Activated CD4-positive, alpha-beta T cell treated with anti-CD3 and anti-CD28 coated beads for 36 hours (primary cell): ENCODE results near the gene WDTC1. TPM values are rescaled to one million over a fixed set of nuclear protein-coding genes. Genes with fewer than 3 reads are reported as not detected.

Source experiments
- ATAC-seq: fragments of 200-7000 bp; cut with Tn5 transposase; one replicate; pipeline ENCODE4 v1.10.0; 2021; ENCODE audit warnings: mild to moderate bottlenecking, moderate library complexity
- CTCF ChIA-PET: fragments of 350-600 bp; sonication (Branson Sonifier 250); formaldehyde crosslinking; loops from one replicate; lab custom pipeline; 2021; ENCODE audit warnings: antibody characterized with exemption; lab: Charles Lee
- POLR2A ChIA-PET: fragments of 350-600 bp; sonication (Branson Sonifier 250); formaldehyde crosslinking; loops from one replicate; lab custom pipeline; 2021; ENCODE audit warnings: antibody characterized with exemption, inconsistent platforms; lab: Charles Lee
- DNase-seq: peaks from one replicate; pipeline ENCODE4 v3.0.0-alpha.2; 2020
- H3K27ac Mint-ChIP-seq: one replicate; pipeline ENCODE4 v1.8.0; 2021; ENCODE audit warnings: mixed read lengths
- H3K27me3 Mint-ChIP-seq: one replicate; pipeline ENCODE4 v1.8.0; 2021; ENCODE audit warnings: mixed read lengths
- H3K36me3 Mint-ChIP-seq: one replicate; pipeline ENCODE4 v1.8.0; 2021; ENCODE audit warnings: low read depth, mixed read lengths
- H3K4me1 Mint-ChIP-seq: one replicate; pipeline ENCODE4 v1.8.0; 2021; ENCODE audit warnings: mixed read lengths
- H3K4me3 Mint-ChIP-seq: one replicate; pipeline ENCODE4 v1.8.0; 2021; ENCODE audit warnings: mild to moderate bottlenecking, moderate library complexity, mixed read lengths
- H3K9me3 Mint-ChIP-seq: one replicate; pipeline ENCODE4 v1.8.0; 2021; ENCODE audit warnings: low read depth, mixed read lengths
- intact Hi-C, 2 experiments: fragments of 100-400 bp; cut with DNase I in 1 of 2; cut with micrococcal nuclease in 1 of 2; formaldehyde crosslinking; loops; one replicate each; pipeline versions ENCODE4 v1.14.2 to v1.15.1; 2022 to 2024; cut with DNase I, micrococcal nuclease
- total RNA-seq, 2 experiments: library from RNA; stranded (reverse); gene quantifications; one replicate each; pipeline ENCODE4 v1.2.3, GENCODE V29; 2021

The WDTC1 gene
- total RNA-seq, 2 experiments from 2014 or later: 19.3 to 21.9 TPM

DNA sequence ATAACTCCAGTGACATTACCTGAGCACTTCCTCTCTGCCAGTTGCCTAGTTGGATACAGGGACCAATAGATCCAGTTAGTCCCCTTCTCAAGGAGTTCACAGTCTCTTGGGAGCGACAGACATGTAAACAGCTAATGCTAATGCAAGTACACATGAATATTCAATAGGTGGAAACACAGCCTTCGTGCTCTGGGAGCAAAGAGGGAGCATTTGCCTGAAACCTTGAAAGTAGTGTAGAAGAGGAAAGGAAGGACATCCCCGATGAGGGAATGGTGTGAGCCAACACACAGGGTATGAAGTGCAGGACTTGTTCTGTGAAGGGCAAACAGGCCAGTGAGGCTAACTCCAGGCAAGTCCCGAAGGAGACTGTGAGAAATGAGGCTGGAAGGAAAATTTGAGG is 83.7 kb downstream of the WDTC1 start:
- no peaks in the 10 kb centered on the region for H3K9me3 Mint-ChIP-seq
- H3K27me3 Mint-ChIP-seq: no peaks in the 10 kb centered on the region
- peaks cover 7% of the 10 kb centered on the region for H3K36me3 Mint-ChIP-seq
- H3K4me1 Mint-ChIP-seq: peaks cover 6% of the 10 kb centered on the region
- intact Hi-C loops: no loop called here
- H3K27ac Mint-ChIP-seq: no peak overlapping the region
- ChIA-PET POLR2A (interaction anchor here (0.7 kb wide), 2 partner anchors 238 to 657 kb away, joined by 3 to 4 read pairs; no protein-coding TSS in a partner anchor), CTCF (interaction anchor here (0.6 to 1.9 kb wide), 3 partner anchors 18 to 416 kb away, joined by 3 to 7 read pairs (median 3); no protein-coding TSS in a partner anchor)
- H3K4me3 Mint-ChIP-seq: no peak overlapping the region
- ATAC-seq (no peak), DNase-seq (no peak)

- Mint-ChIP-seq H3K9me3 (no peaks in the 10 kb centered on the region), H3K4me1 (peaks cover 10% of the 10 kb centered on the region), H3K4me3 (no peak overlapping the region), H3K27me3 (no peaks in the 10 kb centered on the region), H3K27ac (no peak overlapping the region), H3K36me3 (peaks cover 7% of the 10 kb centered on the region)
- no peak for ATAC-seq
- CTCF ChIA-PET: interaction anchor here (0.6 to 1.2 kb wide), 5 partner anchors 18 to 748 kb away, joined by 3 to 4 read pairs (median 3); partner anchors contain the start of gene SYTL1
- POLR2A ChIA-PET: interaction anchor here (0.7 kb wide), 1 partner anchor 238 kb away, joined by 4 read pairs; no protein-coding TSS in a partner anchor
- DNase-seq: no peak
- intact Hi-C loops: no loop called here
Measured at GRCh38 chr1:27318596-27318995, 84.2 kb downstream of the WDTC1 start.

DNA sequence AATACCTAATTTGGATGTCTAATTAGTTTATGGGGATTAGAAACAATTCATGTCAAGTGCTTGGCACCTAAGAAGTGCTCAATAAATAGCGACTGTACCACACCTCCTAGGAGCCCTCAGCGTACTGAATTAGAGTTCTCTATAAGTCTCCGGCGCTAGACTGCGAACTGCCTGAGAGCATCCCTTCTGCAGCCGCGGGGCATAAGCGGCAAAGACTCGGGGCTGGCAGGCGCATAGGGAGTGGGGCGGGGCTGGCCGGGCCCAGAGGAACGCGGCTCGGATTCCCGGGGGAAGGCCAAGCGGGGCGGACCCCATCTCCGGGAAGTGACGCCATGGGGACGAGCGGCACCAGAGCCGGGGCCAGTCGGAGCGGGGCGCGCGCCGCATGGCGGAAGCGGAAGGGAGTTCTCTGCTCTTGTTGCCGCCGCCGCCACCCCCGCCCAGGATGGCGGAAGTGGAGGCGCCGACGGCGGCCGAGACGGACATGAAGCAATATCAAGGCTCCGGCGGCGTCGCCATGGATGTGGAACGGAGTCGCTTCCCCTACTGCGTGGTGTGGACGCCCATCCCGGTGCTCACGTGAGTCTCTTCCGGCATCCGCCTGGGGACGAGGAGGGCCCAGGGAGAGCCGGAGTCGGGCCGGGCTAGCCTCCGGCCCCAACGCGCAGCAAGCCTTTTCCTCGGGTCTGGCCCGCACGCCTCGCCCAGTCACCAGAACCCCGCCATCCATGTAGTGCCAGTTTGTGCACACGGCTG is 87.6 kb downstream of the WDTC1 start, which contains the start of gene TMEM222:
TSS of gene TMEM222 (plus strand) at position 351 of the 756 bp plus-strand sequence. CDS start at position 386, 35 bp downstream.
- POLR2A ChIA-PET: no interaction called here
- ATAC-seq: peak; percentile 98
- CTCF ChIA-PET: interaction anchor here (1.0 to 2.7 kb wide), 5 partner anchors 11 to 73 kb away, joined by 3 to 23 read pairs (median 8); no protein-coding TSS in a partner anchor

GRCh38 chr1:27322569-27323240 is 88.3 kb downstream of the WDTC1 start:
- ChIA-PET POLR2A (interaction anchor here (0.6 to 0.7 kb wide), 2 partner anchors 24 to 336 kb away, joined by 3 to 9 read pairs; no protein-coding TSS in a partner anchor), CTCF (interaction anchor here (0.7 to 2.7 kb wide), 10 partner anchors 9 to 275 kb away, joined by 3 to 23 read pairs (median 6); partner anchors contain the start of gene GPR3)
- ATAC-seq (no peak), DNase-seq (no peak)
- H3K27ac Mint-ChIP-seq: peak overlapping the region; percentile 90
- H3K27me3 Mint-ChIP-seq: no peaks in the 10 kb centered on the region
- H3K9me3 Mint-ChIP-seq: no peaks in the 10 kb centered on the region
- peak overlapping the region; percentile 94 for H3K4me3 Mint-ChIP-seq
- intact Hi-C loops: loop anchor here (1.0 to 10.0 kb wide), 14 partner anchors 18 to 1320 kb away; partner anchors contain the start of genes AHDC1 (in 2 of the 2), FAM76A (in 1 of the 2), GPR3 (in 1 of the 2) and MAP3K6 (in 1 of the 2)
- H3K4me1 Mint-ChIP-seq: peaks cover 44% of the 10 kb centered on the region
- H3K36me3 Mint-ChIP-seq: peaks cover 29% of the 10 kb centered on the region

More for the DNA sequence above, 87.6 kb downstream of the WDTC1 start, which contains the start of gene TMEM222:
- H3K9me3 Mint-ChIP-seq: no peaks in the 10 kb centered on the region
- peak within 1 kb of the TSS; percentile 94 for H3K4me3 Mint-ChIP-seq
- intact Hi-C loops: loop anchor here (1.0 to 10.0 kb wide), 14 partner anchors 19 to 1320 kb away; partner anchors contain the start of genes AHDC1 (in 2 of the 2), FAM76A (in 1 of the 2), GPR3 (in 1 of the 2) and MAP3K6 (in 1 of the 2)
- DNase-seq: peak; percentile 99
- no peaks in the 10 kb centered on the region for H3K27me3 Mint-ChIP-seq
- H3K4me1 Mint-ChIP-seq: peaks cover 41% of the 10 kb centered on the region
- H3K36me3 Mint-ChIP-seq: peaks cover 27% of the 10 kb centered on the region
- peak within 1 kb of the TSS; percentile 90 for H3K27ac Mint-ChIP-seq

DNA sequence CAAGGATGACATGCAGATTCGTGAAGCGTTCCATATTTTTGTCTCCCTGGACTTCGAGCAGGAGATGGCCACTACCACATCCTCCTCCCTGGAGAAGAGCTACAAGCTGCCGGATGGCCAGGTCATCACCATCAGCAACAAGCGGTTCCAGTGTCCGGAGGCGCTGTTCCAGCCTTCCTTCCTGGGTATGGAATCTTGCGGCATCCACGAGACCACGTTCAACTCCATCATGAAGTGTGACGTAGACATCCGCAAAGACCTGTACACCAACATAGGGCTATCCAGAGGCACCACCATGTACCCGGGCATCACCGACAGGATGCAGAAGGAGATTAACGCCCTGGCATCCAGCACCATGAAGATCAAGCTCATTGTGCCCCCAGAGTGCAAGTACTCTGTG is 90.9 kb downstream of the WDTC1 start:
- Mint-ChIP-seq H3K36me3 (peaks cover 36% of the 10 kb centered on the region), H3K4me1 (peaks cover 60% of the 10 kb centered on the region), H3K4me3 (no peak overlapping the region), H3K27ac (peak overlapping the region; percentile 25), H3K27me3 (no peaks in the 10 kb centered on the region), H3K9me3 (no peaks in the 10 kb centered on the region)
- no peak for ATAC-seq
- POLR2A ChIA-PET: no interaction called here
- intact Hi-C loops: loop anchor here in 1 of 2 experiments (10.0 kb wide), 1 partner anchor 280 kb away; the partner anchor contains the start of gene AHDC1
- DNase-seq: no peak
- CTCF ChIA-PET: interaction anchor here (1.1 to 1.5 kb wide), 2 partner anchors 66 to 279 kb away, joined by 6 to 7 read pairs; no protein-coding TSS in a partner anchor

- peaks cover 63% of the 10 kb centered on the region for H3K4me1 Mint-ChIP-seq
- no peaks in the 10 kb centered on the region for H3K27me3 Mint-ChIP-seq
Measured at GRCh38 chr1:27327964-27328363, 93.5 kb downstream of the WDTC1 start.

GRCh38 chr1:27330786-27331185 is 96.4 kb downstream of the WDTC1 start:
- H3K27me3 Mint-ChIP-seq: no peaks in the 10 kb centered on the region
- intact Hi-C loops: no loop called here
- no peak for DNase-seq
- H3K4me1 Mint-ChIP-seq: peaks cover 41% of the 10 kb centered on the region
- ChIA-PET CTCF (no interaction called here), POLR2A (no interaction called here)
- no peak for ATAC-seq
- no peak overlapping the region for H3K4me3 Mint-ChIP-seq
- H3K27ac Mint-ChIP-seq: peak overlapping the region; percentile 11
- peaks cover 30% of the 10 kb centered on the region for H3K36me3 Mint-ChIP-seq
- no peaks in the 10 kb centered on the region for H3K9me3 Mint-ChIP-seq

More at GRCh38 chr1:27327964-27328363, 93.5 kb downstream of the WDTC1 start:
- H3K9me3 Mint-ChIP-seq: no peaks in the 10 kb centered on the region
- ATAC-seq (no peak), DNase-seq (no peak)
- intact Hi-C loops: loop anchor here in 1 of 2 experiments (10.0 kb wide), 1 partner anchor 277 kb away; the partner anchor contains the start of gene AHDC1
- H3K27ac Mint-ChIP-seq: peak overlapping the region; percentile 8
- H3K4me3 Mint-ChIP-seq: no peak overlapping the region
- H3K36me3 Mint-ChIP-seq: peaks cover 36% of the 10 kb centered on the region
- POLR2A ChIA-PET: no interaction called here
- CTCF ChIA-PET: interaction anchor here (0.8 to 2.7 kb wide), 5 partner anchors 14 to 279 kb away, joined by 3 to 9 read pairs (median 3); partner anchors contain the start of gene SYTL1

DNA sequence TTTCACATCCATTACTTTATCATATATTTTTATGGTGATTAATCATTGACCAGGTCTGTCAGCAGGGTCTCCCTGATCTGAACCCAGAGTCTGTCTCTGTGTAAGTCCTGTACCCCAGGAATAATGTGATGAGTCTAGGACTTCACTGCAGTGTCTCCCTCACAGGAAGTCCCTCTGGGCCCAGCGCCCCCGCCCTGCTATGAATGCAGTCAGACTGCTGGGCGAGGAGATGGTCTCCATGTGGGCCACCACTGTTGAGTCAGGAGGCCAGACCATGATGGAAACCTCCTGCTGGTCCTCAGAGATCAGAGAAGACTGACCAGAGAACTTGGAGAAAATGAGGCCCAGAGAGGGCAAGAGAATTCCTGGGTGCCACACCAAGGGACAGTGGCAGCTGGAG is 97.0 kb downstream of the WDTC1 start:
- Mint-ChIP-seq H3K27me3 (no peaks in the 10 kb centered on the region), H3K36me3 (peaks cover 34% of the 10 kb centered on the region), H3K4me3 (no peak overlapping the region), H3K9me3 (no peaks in the 10 kb centered on the region), H3K4me1 (peaks cover 35% of the 10 kb centered on the region), H3K27ac (no peak overlapping the region)
- intact Hi-C loops: no loop called here
- POLR2A ChIA-PET: no interaction called here
- ATAC-seq (no peak), DNase-seq (no peak)
- CTCF ChIA-PET: interaction anchor here (2.2 to 3.6 kb wide), 4 partner anchors 22 to 275 kb away, joined by 10 to 30 read pairs (median 20); no protein-coding TSS in a partner anchor

- H3K9me3 Mint-ChIP-seq: no peaks in the 10 kb centered on the region
- H3K27me3 Mint-ChIP-seq: no peaks in the 10 kb centered on the region
- peaks cover 36% of the 10 kb centered on the region for H3K36me3 Mint-ChIP-seq
- no peak overlapping the region for H3K27ac Mint-ChIP-seq
- ATAC-seq (no peak), DNase-seq (no peak)
- ChIA-PET POLR2A (no interaction called here), CTCF (interaction anchor here (0.6 to 3.6 kb wide), 25 partner anchors 9 to 1033 kb away, joined by 3 to 43 read pairs (median 4); partner anchors contain the start of genes GPR3, MAP3K6 and SYTL1)
- intact Hi-C loops: loop anchor here (1.0 to 2.0 kb wide), 3 partner anchors 56 to 63 kb away; no protein-coding TSS in a partner anchor
- no peak overlapping the region for H3K4me3 Mint-ChIP-seq
- peaks cover 31% of the 10 kb centered on the region for H3K4me1 Mint-ChIP-seq
Measured at GRCh38 chr1:27331922-27332321, 97.5 kb downstream of the WDTC1 start.

GRCh38 chr1:27332536-27333281 is 98.3 kb downstream of the WDTC1 start:
- peaks cover 27% of the 10 kb centered on the region for H3K4me1 Mint-ChIP-seq
- intact Hi-C loops: loop anchor here (1.0 to 2.0 kb wide), 3 partner anchors 56 to 63 kb away; no protein-coding TSS in a partner anchor
- POLR2A ChIA-PET: interaction anchor here (0.6 kb wide), 3 partner anchors 193 to 1177 kb away, joined by 3 to 4 read pairs (median 3); no protein-coding TSS in a partner anchor
- no peak overlapping the region for H3K27ac Mint-ChIP-seq
- H3K27me3 Mint-ChIP-seq: no peaks in the 10 kb centered on the region
- peaks cover 34% of the 10 kb centered on the region for H3K36me3 Mint-ChIP-seq
- ATAC-seq (peak; percentile 91), DNase-seq (peak; percentile 72)
- H3K4me3 Mint-ChIP-seq: no peak overlapping the region
- H3K9me3 Mint-ChIP-seq: no peaks in the 10 kb centered on the region
- CTCF ChIA-PET: interaction anchor here (0.6 to 3.6 kb wide), 41 partner anchors 9 to 1392 kb away, joined by 3 to 43 read pairs (median 4); partner anchors contain the start of genes GPR3, MAP3K6 and SYTL1
